Activated CD8-positive, alpha-beta memory T cell treated with anti-CD3 and anti-CD28 coated beads for 36 hours (primary cell): ENCODE data around the gene TBL1XR1. TPM values are rescaled to one million over a fixed set of nuclear protein-coding genes. Genes with fewer than 3 reads are reported as not detected.

Source experiments
- CTCF ChIA-PET: fragments of 350-600 bp; sonication (Branson Sonifier 250); formaldehyde crosslinking; loops from one replicate; lab custom pipeline; 2021; ENCODE audit warnings: antibody characterized with exemption; lab: Charles Lee
- POLR2A ChIA-PET: fragments of 350-600 bp; sonication (Branson Sonifier 250); formaldehyde crosslinking; loops from one replicate; lab custom pipeline; 2021; ENCODE audit warnings: antibody characterized with exemption; lab: Charles Lee
- total RNA-seq, 2 experiments: library from RNA; stranded (reverse); gene quantifications; one replicate each; pipeline ENCODE4 v1.2.3, GENCODE V29; 2021

The TBL1XR1 gene
- 100 to 1,000 TPM; 197 to 208 TPM for total RNA-seq

GRCh38 chr3:177197041-177197726, at the start of gene TBL1XR1:
TSS of gene TBL1XR1 (minus strand) at chr3:177197482. CDS start at chr3:177064977, 132,505 bp downstream.
- CTCF ChIA-PET, result interaction anchor here (0.6 to 2.2 kb wide), 2 partner anchors 162 to 416 kb away, joined by 3 to 11 read pairs; no protein-coding TSS in a partner anchor
- POLR2A ChIA-PET, result interaction anchor here (0.6 to 1.3 kb wide), 4 partner anchors 46 to 229 kb away, joined by 3 to 19 read pairs (median 4); no protein-coding TSS in a partner anchor

- ChIA-PET CTCF (no interaction called here), POLR2A (no interaction called here)
These were observed 48.0 kb upstream of the TBL1XR1 start for GRCh38 chr3:177245250-177245649.

- ChIA-PET CTCF (no interaction called here), POLR2A (no interaction called here)
These were observed 47.3 kb upstream of the TBL1XR1 start for GRCh38 chr3:177244606-177245005.

GRCh38 chr3:177238686-177239216, 41.5 kb upstream of the TBL1XR1 start:
- ChIA-PET CTCF (no interaction called here), POLR2A (no interaction called here)

GRCh38 chr3:177237206-177237605, 39.9 kb upstream of the TBL1XR1 start:
- POLR2A ChIA-PET, result no interaction called here
- CTCF ChIA-PET, result no interaction called here

- CTCF ChIA-PET, result no interaction called here
- POLR2A ChIA-PET, result no interaction called here
These were observed 39.4 kb upstream of the TBL1XR1 start for GRCh38 chr3:177236704-177237103.

GRCh38 chr3:177234121-177234520, 36.8 kb upstream of the TBL1XR1 start:
- CTCF ChIA-PET, result no interaction called here
- POLR2A ChIA-PET, result no interaction called here

- ChIA-PET POLR2A (no interaction called here), CTCF (no interaction called here)
These were observed 34.0 kb upstream of the TBL1XR1 start for GRCh38 chr3:177231242-177231641.

- POLR2A ChIA-PET, result no interaction called here
- CTCF ChIA-PET, result no interaction called here
These were observed 33.4 kb upstream of the TBL1XR1 start for GRCh38 chr3:177230641-177231040.

- POLR2A ChIA-PET, result no interaction called here
- CTCF ChIA-PET, result no interaction called here
These were observed 32.5 kb upstream of the TBL1XR1 start for GRCh38 chr3:177229791-177230190.

GRCh38 chr3:177228601-177229190, 31.4 kb upstream of the TBL1XR1 start:
- POLR2A ChIA-PET, result no interaction called here
- CTCF ChIA-PET, result no interaction called here

- POLR2A ChIA-PET, result no interaction called here
- CTCF ChIA-PET, result no interaction called here
These were observed 27.1 kb upstream of the TBL1XR1 start for GRCh38 chr3:177224414-177224813.

GRCh38 chr3:177221744-177222143, 24.5 kb upstream of the TBL1XR1 start:
- ChIA-PET POLR2A (no interaction called here), CTCF (no interaction called here)

- ChIA-PET CTCF (no interaction called here), POLR2A (no interaction called here)
These were observed 23.1 kb upstream of the TBL1XR1 start for GRCh38 chr3:177220136-177220974.

- POLR2A ChIA-PET, result no interaction called here
- CTCF ChIA-PET, result interaction anchor here (0.7 kb wide), 1 partner anchor 1888 kb away, joined by 3 read pairs; no protein-coding TSS in a partner anchor
These were observed 16.7 kb upstream of the TBL1XR1 start for GRCh38 chr3:177213801-177214535.

- ChIA-PET CTCF (no interaction called here), POLR2A (no interaction called here)
These were observed 15.5 kb upstream of the TBL1XR1 start for GRCh38 chr3:177212756-177213155.

- ChIA-PET POLR2A (no interaction called here), CTCF (interaction anchor here (0.6 kb wide), 1 partner anchor 143 kb away, joined by 3 read pairs; no protein-coding TSS in a partner anchor)
These were observed 15.0 kb upstream of the TBL1XR1 start for GRCh38 chr3:177212278-177212610.

GRCh38 chr3:177211503-177212277, 14.4 kb upstream of the TBL1XR1 start:
- CTCF ChIA-PET, result interaction anchor here (0.6 to 1.6 kb wide), 2 partner anchors 7 to 142 kb away, joined by 3 read pairs; no protein-coding TSS in a partner anchor
- POLR2A ChIA-PET, result no interaction called here
